ENCODE results near the gene GLI1. TPM values are rescaled to one million over a fixed set of nuclear protein-coding genes. Genes with fewer than 3 reads are reported as not detected.

Gene GLI1
- total RNA-seq, 2 experiments from 2014 or later, result 0.68 to 1.9 TPM

DNA sequence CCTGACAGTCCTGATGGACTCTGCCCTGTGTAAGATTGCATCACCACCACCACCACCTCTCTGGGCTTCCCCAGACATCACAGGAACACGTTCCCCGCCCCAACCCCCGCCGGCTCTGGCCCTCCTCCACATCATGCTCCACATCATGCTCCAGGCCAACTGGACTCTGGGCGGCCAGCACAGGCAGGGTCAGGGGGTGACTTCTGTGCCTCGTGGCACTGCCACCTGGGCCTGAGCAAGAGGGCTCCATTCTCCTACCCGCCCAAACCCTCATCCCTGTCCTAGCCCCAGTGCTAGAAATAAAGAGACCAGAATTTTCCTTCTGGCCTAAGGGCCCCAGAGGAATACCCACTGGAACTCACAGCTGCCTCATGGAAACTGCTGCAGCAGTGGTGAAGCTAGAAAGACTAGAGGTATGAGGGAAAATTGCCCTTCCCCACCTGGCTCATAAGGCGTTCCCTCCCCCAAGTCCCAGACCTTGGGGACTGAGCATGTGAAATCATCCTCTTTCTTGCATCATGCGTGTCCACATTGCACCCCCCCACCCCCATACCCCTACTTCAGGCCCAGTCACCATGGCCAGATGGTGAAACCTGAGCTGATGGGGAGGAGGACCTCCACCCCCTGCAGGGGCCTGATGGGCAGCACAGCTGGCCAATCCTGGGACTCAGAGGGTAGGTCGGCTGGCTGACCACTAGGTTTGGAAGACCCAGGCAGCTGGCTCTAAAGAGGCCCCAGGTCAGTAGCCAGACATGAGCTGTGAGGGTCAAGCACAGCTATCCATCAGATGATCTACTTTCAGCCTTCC lies 4.8 kb upstream of the GLI1 start, which contains the start of gene INHBE:
Gene INHBE, plus strand, starts transcription at position 742 of the 808 bp plus-strand sequence. CDS start 230 bp downstream, outside the sequence.
- DNase-seq (no peak), ATAC-seq (no peak)
- H3K36me3 Mint-ChIP-seq (ENCODE audit: low read depth), result no peaks in the 10 kb centered on the region
- H3K27me3 Mint-ChIP-seq (ENCODE audit: low read depth), result no peaks in the 10 kb centered on the region
- POLR2A ChIA-PET, result interaction anchor here (1.0 kb wide), 1 partner anchor 25 kb away, joined by 3 read pairs; no protein-coding TSS in a partner anchor
- no peaks in the 10 kb centered on the region for H3K9me3 Mint-ChIP-seq (ENCODE audit: insufficient read depth)
- CTCF ChIA-PET, result interaction anchor here (0.8 to 7.1 kb wide), 35 partner anchors 9 to 241 kb away, joined by 3 to 145 read pairs (median 5); partner anchors contain the start of genes ARHGAP9, INHBC and SHMT2
- peaks cover 45% of the 10 kb centered on the region for H3K4me1 Mint-ChIP-seq (ENCODE audit: low read depth)
- H3K4me3 Mint-ChIP-seq, result peak within 1 kb of the TSS; percentile 65
- H3K27ac Mint-ChIP-seq, result peak within 1 kb of the TSS; percentile 74

DNA sequence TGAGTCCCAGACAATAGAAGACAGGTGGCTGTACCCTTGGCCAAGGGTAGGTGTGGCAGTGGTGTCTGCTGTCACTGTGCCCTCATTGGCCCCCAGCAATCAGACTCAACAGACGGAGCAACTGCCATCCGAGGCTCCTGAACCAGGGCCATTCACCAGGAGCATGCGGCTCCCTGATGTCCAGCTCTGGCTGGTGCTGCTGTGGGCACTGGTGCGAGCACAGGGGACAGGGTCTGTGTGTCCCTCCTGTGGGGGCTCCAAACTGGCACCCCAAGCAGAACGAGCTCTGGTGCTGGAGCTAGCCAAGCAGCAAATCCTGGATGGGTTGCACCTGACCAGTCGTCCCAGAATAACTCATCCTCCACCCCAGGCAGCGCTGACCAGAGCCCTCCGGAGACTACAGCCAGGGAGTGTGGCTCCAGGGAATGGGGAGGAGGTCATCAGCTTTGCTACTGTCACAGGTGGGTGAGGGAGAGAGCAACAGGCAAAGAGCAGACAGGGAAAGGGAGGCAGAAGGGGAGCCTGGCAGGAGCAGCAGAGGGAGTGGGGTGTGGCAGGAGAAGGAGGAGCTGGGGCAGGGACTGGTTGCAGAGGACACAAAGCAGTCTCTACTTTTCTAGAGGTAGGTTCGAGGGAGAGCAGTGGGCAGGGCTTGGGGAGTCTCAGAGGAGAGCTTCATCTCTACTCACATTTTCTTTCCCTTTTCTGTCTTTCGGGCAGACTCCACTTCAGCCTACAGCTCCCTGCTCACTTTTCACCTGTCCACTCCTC lies 4.0 kb upstream of the GLI1 start:
- H3K27ac Mint-ChIP-seq, result peak overlapping the region; percentile 74
- ATAC-seq, result no peak

DNA sequence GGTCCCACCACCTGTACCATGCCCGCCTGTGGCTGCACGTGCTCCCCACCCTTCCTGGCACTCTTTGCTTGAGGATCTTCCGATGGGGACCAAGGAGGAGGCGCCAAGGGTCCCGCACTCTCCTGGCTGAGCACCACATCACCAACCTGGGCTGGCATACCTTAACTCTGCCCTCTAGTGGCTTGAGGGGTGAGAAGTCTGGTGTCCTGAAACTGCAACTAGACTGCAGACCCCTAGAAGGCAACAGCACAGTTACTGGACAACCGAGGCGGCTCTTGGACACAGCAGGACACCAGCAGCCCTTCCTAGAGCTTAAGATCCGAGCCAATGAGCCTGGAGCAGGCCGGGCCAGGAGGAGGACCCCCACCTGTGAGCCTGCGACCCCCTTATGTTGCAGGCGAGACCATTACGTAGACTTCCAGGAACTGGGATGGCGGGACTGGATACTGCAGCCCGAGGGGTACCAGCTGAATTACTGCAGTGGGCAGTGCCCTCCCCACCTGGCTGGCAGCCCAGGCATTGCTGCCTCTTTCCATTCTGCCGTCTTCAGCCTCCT lies 3.4 kb upstream of the GLI1 start:
- peak; percentile 40 for ATAC-seq
- peak overlapping the region; percentile 65 for H3K4me3 Mint-ChIP-seq
- no peaks in the 10 kb centered on the region for H3K36me3 Mint-ChIP-seq (ENCODE audit: low read depth)
- H3K9me3 Mint-ChIP-seq (ENCODE audit: insufficient read depth), result no peaks in the 10 kb centered on the region
- peaks cover 56% of the 10 kb centered on the region for H3K4me1 Mint-ChIP-seq (ENCODE audit: low read depth)
- ChIA-PET POLR2A (no interaction called here), CTCF (interaction anchor here (0.6 to 7.1 kb wide), 43 partner anchors 10 to 242 kb away, joined by 3 to 145 read pairs (median 4); partner anchors contain the start of genes ARHGAP9, INHBC and SHMT2)
- H3K27ac Mint-ChIP-seq, result peak overlapping the region; percentile 74
- peak; percentile 75 for DNase-seq
- H3K27me3 Mint-ChIP-seq (ENCODE audit: low read depth), result peaks cover 7% of the 10 kb centered on the region

More for the DNA sequence above, 4.0 kb upstream of the GLI1 start:
- peaks cover 51% of the 10 kb centered on the region for H3K4me1 Mint-ChIP-seq (ENCODE audit: low read depth)
- no peaks in the 10 kb centered on the region for H3K36me3 Mint-ChIP-seq (ENCODE audit: low read depth)
- ChIA-PET CTCF (interaction anchor here (0.6 to 7.1 kb wide), 46 partner anchors 9 to 242 kb away, joined by 3 to 145 read pairs (median 4); partner anchors contain the start of genes ARHGAP9, INHBC and SHMT2), POLR2A (no interaction called here)
- no peaks in the 10 kb centered on the region for H3K9me3 Mint-ChIP-seq (ENCODE audit: insufficient read depth)
- peaks cover 5% of the 10 kb centered on the region for H3K27me3 Mint-ChIP-seq (ENCODE audit: low read depth)
- no peak for DNase-seq
- H3K4me3 Mint-ChIP-seq, result peak overlapping the region; percentile 65

DNA sequence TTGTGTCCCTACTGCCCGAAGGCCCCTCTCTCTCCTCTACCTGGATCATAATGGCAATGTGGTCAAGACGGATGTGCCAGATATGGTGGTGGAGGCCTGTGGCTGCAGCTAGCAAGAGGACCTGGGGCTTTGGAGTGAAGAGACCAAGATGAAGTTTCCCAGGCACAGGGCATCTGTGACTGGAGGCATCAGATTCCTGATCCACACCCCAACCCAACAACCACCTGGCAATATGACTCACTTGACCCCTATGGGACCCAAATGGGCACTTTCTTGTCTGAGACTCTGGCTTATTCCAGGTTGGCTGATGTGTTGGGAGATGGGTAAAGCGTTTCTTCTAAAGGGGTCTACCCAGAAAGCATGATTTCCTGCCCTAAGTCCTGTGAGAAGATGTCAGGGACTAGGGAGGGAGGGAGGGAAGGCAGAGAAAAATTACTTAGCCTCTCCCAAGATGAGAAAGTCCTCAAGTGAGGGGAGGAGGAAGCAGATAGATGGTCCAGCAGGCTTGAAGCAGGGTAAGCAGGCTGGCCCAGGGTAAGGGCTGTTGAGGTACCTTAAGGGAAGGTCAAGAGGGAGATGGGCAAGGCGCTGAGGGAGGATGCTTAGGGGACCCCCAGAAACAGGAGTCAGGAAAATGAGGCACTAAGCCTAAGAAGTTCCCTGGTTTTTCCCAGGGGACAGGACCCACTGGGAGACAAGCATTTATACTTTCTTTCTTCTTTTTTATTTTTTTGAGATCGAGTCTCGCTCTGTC lies 2.7 kb upstream of the GLI1 start:
- no peak overlapping the region for H3K4me3 Mint-ChIP-seq
- peak overlapping the region; percentile 25 for H3K27ac Mint-ChIP-seq
- ChIA-PET CTCF (interaction anchor here (1.2 to 7.1 kb wide), 9 partner anchors 10 to 207 kb away, joined by 3 to 145 read pairs (median 21); partner anchors contain the start of gene INHBC), POLR2A (no interaction called here)
- H3K36me3 Mint-ChIP-seq (ENCODE audit: low read depth), result no peaks in the 10 kb centered on the region
- DNase-seq (no peak), ATAC-seq (no peak)
- H3K9me3 Mint-ChIP-seq (ENCODE audit: insufficient read depth), result no peaks in the 10 kb centered on the region
- H3K4me1 Mint-ChIP-seq (ENCODE audit: low read depth), result peaks cover 61% of the 10 kb centered on the region
- peaks cover 9% of the 10 kb centered on the region for H3K27me3 Mint-ChIP-seq (ENCODE audit: low read depth)

DNA sequence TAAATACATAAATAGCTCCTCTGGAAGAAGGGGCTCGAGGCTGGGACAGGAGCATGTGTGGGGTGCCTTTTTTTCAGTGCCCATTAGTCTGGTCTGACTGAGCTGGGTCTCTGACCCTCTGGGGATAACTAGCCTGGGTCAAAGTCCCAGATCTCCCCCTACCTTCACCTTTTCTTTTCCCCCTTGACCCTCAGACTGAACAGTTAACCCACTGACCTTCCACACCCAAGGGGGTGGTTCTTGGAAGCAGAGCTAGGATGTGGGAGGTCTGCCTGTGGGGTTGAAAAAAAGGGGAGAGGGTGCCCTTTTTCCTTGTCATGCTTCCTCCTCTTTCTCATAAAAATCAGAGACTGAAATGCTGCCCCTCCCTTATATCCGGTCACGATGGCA lies 925 bp upstream of the GLI1 start:
- ATAC-seq (no peak), DNase-seq (no peak)
- Mint-ChIP-seq H3K4me1 (ENCODE audit: low read depth) (peaks cover 68% of the 10 kb centered on the region), H3K36me3 (ENCODE audit: low read depth) (no peaks in the 10 kb centered on the region), H3K27me3 (ENCODE audit: low read depth) (peaks cover 9% of the 10 kb centered on the region), H3K9me3 (ENCODE audit: insufficient read depth) (no peaks in the 10 kb centered on the region), H3K27ac (peak overlapping the region; percentile 97), H3K4me3 (peak overlapping the region; percentile 97)
- CTCF ChIA-PET, result interaction anchor here (0.7 to 2.8 kb wide), 79 partner anchors 8 to 812 kb away, joined by 3 to 48 read pairs (median 4); partner anchors contain the start of genes ARHGAP9, ATP5F1B, DCTN2 and DDIT3
- POLR2A ChIA-PET, result interaction anchor here (1.0 to 6.7 kb wide), 11 partner anchors 8 to 233 kb away, joined by 3 to 74 read pairs (median 4); partner anchors contain the start of genes ARHGAP9, DDIT3, INHBC and SHMT2

DNA sequence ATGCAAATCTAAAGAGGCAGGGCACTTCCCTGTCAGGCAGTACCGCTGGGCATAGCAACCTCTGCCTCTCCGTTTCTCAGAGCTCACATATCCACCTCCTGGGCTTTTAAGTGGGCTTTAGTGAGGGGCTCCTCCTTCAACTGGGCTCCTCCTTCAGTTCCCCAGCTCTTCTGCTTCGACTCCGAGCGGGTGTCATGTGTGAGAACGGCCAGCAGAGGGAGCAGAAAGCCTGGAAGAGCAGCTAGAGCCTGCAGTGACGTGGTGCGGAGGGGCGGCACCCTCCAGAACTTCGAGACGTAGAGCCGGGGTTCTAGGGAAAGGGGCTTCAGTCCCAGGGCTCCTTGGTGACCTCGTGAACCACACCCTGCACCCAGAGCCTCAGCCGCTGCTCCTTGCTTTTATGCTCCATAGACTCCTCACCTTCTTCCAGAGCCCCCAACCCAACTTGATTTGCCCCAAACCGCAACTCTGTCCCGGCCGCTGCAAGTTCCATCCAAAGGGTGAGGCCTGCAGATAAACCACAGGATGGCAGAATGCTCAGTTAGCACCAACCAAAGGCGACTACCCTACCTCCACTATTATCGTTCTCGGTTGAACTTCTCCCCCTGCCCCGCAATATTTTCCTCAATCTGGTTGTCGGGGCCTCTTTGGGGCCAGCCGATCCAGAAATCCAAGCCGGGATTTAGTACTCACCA lies 383 bp upstream of the GLI1 start:
- CTCF ChIA-PET, result interaction anchor here (0.7 to 2.8 kb wide), 79 partner anchors 7 to 813 kb away, joined by 3 to 48 read pairs (median 4); partner anchors contain the start of genes ARHGAP9, ATP5F1B, DCTN2 and DDIT3
- peaks cover 74% of the 10 kb centered on the region for H3K4me1 Mint-ChIP-seq (ENCODE audit: low read depth)
- H3K9me3 Mint-ChIP-seq (ENCODE audit: insufficient read depth), result no peaks in the 10 kb centered on the region
- H3K27me3 Mint-ChIP-seq (ENCODE audit: low read depth), result peaks cover 9% of the 10 kb centered on the region
- peak overlapping the region; percentile 97 for H3K27ac Mint-ChIP-seq
- H3K36me3 Mint-ChIP-seq (ENCODE audit: low read depth), result no peaks in the 10 kb centered on the region
- ATAC-seq, result peak; percentile 73
- DNase-seq, result peak; percentile 97
- POLR2A ChIA-PET, result interaction anchor here (1.0 to 6.7 kb wide), 11 partner anchors 9 to 234 kb away, joined by 3 to 74 read pairs (median 4); partner anchors contain the start of genes ARHGAP9, DDIT3, INHBC and SHMT2
- peak overlapping the region; percentile 97 for H3K4me3 Mint-ChIP-seq

DNA sequence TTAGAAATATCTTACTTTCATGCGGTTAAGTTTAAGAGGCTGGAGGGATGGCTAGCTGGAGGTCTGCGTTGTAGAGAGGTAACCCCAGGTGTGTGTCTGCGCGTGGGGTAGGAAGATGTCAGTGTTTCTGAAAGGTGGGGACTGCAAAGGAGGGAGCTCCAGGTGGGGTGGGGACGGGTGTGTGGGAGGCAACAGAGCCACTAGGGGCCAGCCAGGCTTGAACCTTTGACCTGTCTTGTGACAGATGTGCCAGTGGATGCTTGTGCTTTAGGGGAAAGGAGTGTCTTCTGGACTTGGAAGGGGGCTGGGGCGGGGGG lies 841 bp downstream of the GLI1 start:
- DNase-seq, result peak; percentile 49
- POLR2A ChIA-PET, result interaction anchor here (3.4 to 6.7 kb wide), 2 partner anchors 11 to 18 kb away, joined by 11 to 74 read pairs; partner anchors contain the start of gene ARHGAP9

DNA sequence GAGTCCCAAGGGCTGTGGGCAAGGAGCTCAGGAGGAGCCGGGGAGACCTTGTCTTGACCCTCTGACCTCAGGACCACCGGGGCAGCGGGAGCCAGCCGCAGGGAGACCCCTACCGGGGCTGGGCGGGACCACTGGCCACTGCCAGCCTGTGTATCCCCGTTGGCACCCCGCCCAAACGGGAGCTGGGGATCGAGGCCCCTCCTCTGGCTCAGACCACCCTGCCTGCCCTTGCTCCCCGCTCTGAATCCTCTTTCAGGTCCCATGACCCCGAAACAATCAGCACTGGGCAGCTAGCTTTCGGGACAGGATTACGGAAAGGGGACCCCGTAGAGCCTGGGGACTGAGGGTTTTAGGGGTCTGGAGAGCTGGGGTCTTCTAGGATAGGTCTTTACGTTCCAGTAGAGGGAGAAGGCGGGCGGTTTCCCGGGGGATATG lies 1.3 kb downstream of the GLI1 start:
- no peak for ATAC-seq
- DNase-seq, result no peak
- ChIA-PET CTCF (interaction anchor here (0.8 to 2.6 kb wide), 5 partner anchors 12 to 218 kb away, joined by 3 to 12 read pairs (median 4); partner anchors contain the start of gene INHBC), POLR2A (interaction anchor here (0.6 to 6.7 kb wide), 3 partner anchors 11 to 23 kb away, joined by 3 to 74 read pairs (median 11); partner anchors contain the start of gene ARHGAP9)
- Mint-ChIP-seq H3K4me1 (ENCODE audit: low read depth) (peaks cover 66% of the 10 kb centered on the region), H3K27me3 (ENCODE audit: low read depth) (peaks cover 9% of the 10 kb centered on the region), H3K4me3 (peak overlapping the region; percentile 83), H3K9me3 (ENCODE audit: insufficient read depth) (no peaks in the 10 kb centered on the region), H3K36me3 (ENCODE audit: low read depth) (no peaks in the 10 kb centered on the region), H3K27ac (no peak overlapping the region)

More for the DNA sequence above, 841 bp downstream of the GLI1 start:
- Mint-ChIP-seq H3K4me3 (peak overlapping the region; percentile 75), H3K36me3 (ENCODE audit: low read depth) (no peaks in the 10 kb centered on the region), H3K27ac (peak overlapping the region; percentile 27), H3K9me3 (ENCODE audit: insufficient read depth) (no peaks in the 10 kb centered on the region), H3K27me3 (ENCODE audit: low read depth) (peaks cover 9% of the 10 kb centered on the region), H3K4me1 (ENCODE audit: low read depth) (peaks cover 71% of the 10 kb centered on the region)
- ATAC-seq, result no peak
- CTCF ChIA-PET, result interaction anchor here (0.8 to 2.6 kb wide), 3 partner anchors 13 to 78 kb away, joined by 3 to 12 read pairs (median 7); partner anchors contain the start of gene INHBC

DNA sequence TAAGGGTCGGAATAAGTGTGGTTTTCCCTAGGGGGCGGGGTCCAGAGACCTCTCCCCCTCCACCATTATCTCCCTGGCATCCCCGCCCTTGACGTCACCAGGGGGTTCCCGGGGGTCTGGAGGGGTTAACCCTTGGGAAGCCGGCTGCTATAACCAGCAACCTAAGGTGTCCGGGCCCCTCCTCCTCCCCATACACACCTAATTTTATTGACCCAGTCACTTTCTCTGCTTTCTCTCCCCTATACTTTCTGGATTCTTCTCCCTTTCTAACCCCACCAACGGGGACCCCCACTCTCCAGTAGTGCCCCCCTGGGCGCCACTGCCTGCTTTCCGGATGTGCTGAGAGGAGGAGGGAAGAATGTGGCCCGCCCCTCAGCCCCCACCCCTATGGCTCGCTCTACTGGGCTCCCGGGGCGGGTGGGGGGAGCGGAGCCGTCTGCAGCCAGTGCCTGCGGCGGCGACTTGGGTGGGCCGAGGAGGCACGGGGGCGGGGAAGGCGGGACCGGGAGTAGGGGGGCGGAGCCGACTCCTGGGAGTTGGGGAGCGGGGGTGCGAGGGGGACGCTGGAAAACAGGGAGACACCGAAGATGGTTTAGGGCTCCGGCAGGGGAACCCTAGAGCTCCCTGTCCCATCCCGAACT lies 1.8 kb downstream of the GLI1 start:
- POLR2A ChIA-PET, result interaction anchor here (0.6 to 6.7 kb wide), 3 partner anchors 10 to 22 kb away, joined by 3 to 74 read pairs (median 11); partner anchors contain the start of gene ARHGAP9
- peak overlapping the region; percentile 69 for H3K27ac Mint-ChIP-seq

More for the DNA sequence above, 1.8 kb downstream of the GLI1 start:
- no peak for ATAC-seq
- H3K4me3 Mint-ChIP-seq, result peak overlapping the region; percentile 83
- H3K4me1 Mint-ChIP-seq (ENCODE audit: low read depth), result peaks cover 62% of the 10 kb centered on the region
- peak; percentile 51 for DNase-seq
- H3K9me3 Mint-ChIP-seq (ENCODE audit: insufficient read depth), result no peaks in the 10 kb centered on the region
- CTCF ChIA-PET, result interaction anchor here (0.8 to 3.1 kb wide), 12 partner anchors 9 to 219 kb away, joined by 3 to 57 read pairs (median 3); partner anchors contain the start of genes ARHGAP9 and INHBC
- H3K36me3 Mint-ChIP-seq (ENCODE audit: low read depth), result no peaks in the 10 kb centered on the region
- peaks cover 9% of the 10 kb centered on the region for H3K27me3 Mint-ChIP-seq (ENCODE audit: low read depth)
